Chondrocyte (in vitro differentiated cells): ENCODE results near the gene DDI2. TPM values are rescaled to one million over a fixed set of nuclear protein-coding genes. Genes with fewer than 3 reads are reported as not detected.
"Not testable (repeated sequence)": the region's sequence is repeated elsewhere in the genome, so short reads cannot be mapped to it uniquely, and the experiment has no call there.

Experiments
- DNase-seq: peaks from one replicate; pipeline ENCODE4 v3.0.0; 2021; ENCODE audit warnings: mixed read lengths, low spot score
- H3K27ac Mint-ChIP-seq: one replicate; pipeline ENCODE4 v1.8.0; 2021; ENCODE audit warnings: mild to moderate bottlenecking, moderate library complexity, mixed read lengths; ENCODE audit not compliant: unreplicated experiment
- H3K27me3 Mint-ChIP-seq: 2 replicates; pipeline ENCODE4 v1.8.0; 2021; ENCODE audit warnings: low read depth, mixed read lengths
- H3K36me3 Mint-ChIP-seq: 2 replicates; pipeline ENCODE4 v1.8.0; 2021; ENCODE audit warnings: low read depth, mixed read lengths
- H3K4me1 Mint-ChIP-seq: 2 replicates; pipeline ENCODE4 v1.8.0; 2021; ENCODE audit warnings: low read depth, mild to moderate bottlenecking, mixed read lengths
- H3K4me3 Mint-ChIP-seq: one replicate; pipeline ENCODE4 v1.8.0; 2021; ENCODE audit warnings: mild to moderate bottlenecking, moderate library complexity, mixed read lengths; ENCODE audit not compliant: unreplicated experiment
- H3K9me3 Mint-ChIP-seq: 2 replicates; pipeline ENCODE4 v1.8.0; 2021; ENCODE audit warnings: low read depth, mixed read lengths
- CTCF ChIP-seq: fragments of 200-600 bp; sonication (generic); IDR thresholded peaks from 2 replicates; pipeline ENCODE4 v1.5.0; 2021; ENCODE audit warnings: antibody characterized with exemption, mild to moderate bottlenecking, moderate library complexity
- total RNA-seq: library from RNA; stranded (reverse); gene quantifications from 3 replicates; pipeline ENCODE4 v1.2.1, GENCODE V29; 2021

The DDI2 gene
- total RNA-seq, 1 donor from 2014 or later, result 20.0 TPM

DNA sequence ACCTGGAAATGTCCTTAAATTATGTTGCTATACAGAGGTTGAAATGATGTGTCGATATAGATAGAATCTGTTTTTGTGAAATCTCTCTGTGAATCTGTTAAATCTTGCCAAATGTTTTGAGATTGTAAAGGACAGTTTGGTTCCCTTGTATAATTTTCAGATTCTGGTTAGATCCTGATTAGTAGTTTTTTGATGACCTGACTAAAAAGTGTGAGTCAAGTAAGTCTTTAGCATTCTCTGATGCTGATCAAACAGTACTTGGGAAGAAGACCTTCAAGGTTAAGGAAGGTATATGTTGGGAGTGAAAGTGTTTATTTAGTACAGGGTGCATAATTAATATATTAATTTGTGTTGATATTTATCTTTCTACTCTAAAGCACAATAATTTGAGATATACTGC is 32.7 kb downstream of the DDI2 start:
- peaks cover 23% of the 10 kb centered on the region for H3K36me3 Mint-ChIP-seq
- H3K4me3 Mint-ChIP-seq, result no peak overlapping the region
- H3K27ac Mint-ChIP-seq, result no peak overlapping the region
- no peak for DNase-seq
- H3K4me1 Mint-ChIP-seq, result no peaks in the 10 kb centered on the region
- H3K27me3 Mint-ChIP-seq, result no peaks in the 10 kb centered on the region
- TF ChIP-seq CTCF, result no peak
- H3K9me3 Mint-ChIP-seq, result no peaks in the 10 kb centered on the region

DNA sequence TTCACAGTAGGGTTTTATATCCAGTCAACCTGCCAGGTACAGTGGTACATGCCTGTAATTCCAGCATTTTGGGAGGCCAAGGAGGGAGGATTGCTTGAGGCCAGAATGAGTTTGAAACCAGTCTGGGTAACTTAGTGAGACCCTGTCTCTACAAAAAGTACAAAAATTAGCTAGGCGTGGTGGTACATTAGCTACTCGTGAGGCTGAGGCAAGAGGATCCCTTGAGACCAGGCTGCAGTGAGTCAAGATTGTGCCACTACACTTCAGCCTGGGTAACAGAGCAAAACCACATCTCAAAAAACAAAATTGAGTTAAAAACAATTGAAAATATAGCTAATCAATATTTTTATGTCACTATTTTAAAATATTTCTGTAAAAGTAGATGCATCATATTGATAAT is 33.2 kb downstream of the DDI2 start:
- Mint-ChIP-seq H3K36me3 (peaks cover 18% of the 10 kb centered on the region), H3K4me1 (no peaks in the 10 kb centered on the region)
- no peak for TF ChIP-seq CTCF

DNA sequence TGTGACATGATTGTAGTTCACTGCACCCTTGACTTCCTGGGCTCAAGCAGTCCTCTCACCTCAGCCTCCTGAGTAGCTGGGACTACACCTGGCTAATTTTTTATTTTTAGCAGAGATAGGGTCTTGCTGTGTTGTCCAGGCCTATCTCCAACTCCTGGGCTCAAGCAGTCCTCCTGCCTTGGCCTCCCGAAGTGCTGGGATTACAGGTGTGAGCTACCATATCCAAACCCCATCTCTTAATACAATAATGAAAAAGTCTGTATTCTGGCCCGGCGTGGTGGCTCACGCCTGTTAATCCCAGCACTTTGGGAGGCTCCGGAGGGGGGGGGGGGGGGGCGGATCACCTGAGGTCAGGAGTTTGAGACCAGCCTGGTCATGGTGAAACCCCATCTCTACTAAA is 34.9 kb downstream of the DDI2 start:
- not testable (repeated sequence) for H3K4me1 Mint-ChIP-seq, H3K27ac Mint-ChIP-seq, H3K27me3 Mint-ChIP-seq, DNase-seq, H3K9me3 Mint-ChIP-seq, H3K4me3 Mint-ChIP-seq
- H3K36me3 Mint-ChIP-seq, result peaks cover 20% of the 10 kb centered on the region

More for the DNA sequence above, 33.2 kb downstream of the DDI2 start:
- no peaks in the 10 kb centered on the region for H3K9me3 Mint-ChIP-seq
- no peak overlapping the region for H3K27ac Mint-ChIP-seq
- no peaks in the 10 kb centered on the region for H3K27me3 Mint-ChIP-seq
- no peak for DNase-seq
- H3K4me3 Mint-ChIP-seq, result no peak overlapping the region

DNA sequence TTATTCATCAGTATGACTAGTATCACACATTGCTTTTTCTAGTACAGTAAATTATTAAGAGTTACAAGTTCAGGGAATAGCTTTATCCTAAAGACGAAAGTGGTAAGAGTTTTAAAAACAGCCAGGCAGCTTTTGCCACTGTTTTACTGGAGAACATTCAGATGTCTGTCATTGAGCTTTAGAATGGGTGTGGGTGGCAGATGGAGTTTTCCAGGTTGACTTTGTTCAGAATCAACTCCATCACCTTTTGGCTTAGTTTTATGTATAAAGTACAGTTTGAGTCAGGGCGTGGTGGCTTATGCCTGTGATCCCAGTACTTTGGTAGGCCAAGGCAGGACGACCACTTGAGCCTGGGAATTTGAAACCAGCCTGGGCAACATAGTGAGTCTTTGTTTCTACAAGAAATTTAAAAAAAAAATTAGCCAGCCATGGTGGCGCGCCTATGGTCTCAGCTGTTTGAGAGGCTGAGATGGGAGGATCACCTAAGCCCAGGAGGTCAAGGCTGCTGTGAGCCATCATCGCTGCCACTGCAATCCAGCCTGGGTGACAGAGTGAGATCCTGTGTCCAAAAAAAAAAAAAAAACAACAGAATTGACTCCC is 36.9 kb downstream of the DDI2 start:
- DNase-seq, result no peak
- Mint-ChIP-seq H3K9me3 (no peaks in the 10 kb centered on the region), H3K27me3 (no peaks in the 10 kb centered on the region), H3K4me1 (no peaks in the 10 kb centered on the region), H3K36me3 (peaks cover 17% of the 10 kb centered on the region), H3K27ac (no peak overlapping the region), H3K4me3 (no peak overlapping the region)
- TF ChIP-seq CTCF, result no peak

GRCh38 chr1:15656464-15656863 is 39.2 kb downstream of the DDI2 start:
- no peak overlapping the region for H3K4me3 Mint-ChIP-seq
- TF ChIP-seq CTCF, result no peak
- no peak overlapping the region for H3K27ac Mint-ChIP-seq
- no peaks in the 10 kb centered on the region for H3K9me3 Mint-ChIP-seq
- H3K36me3 Mint-ChIP-seq, result peaks cover 32% of the 10 kb centered on the region
- H3K27me3 Mint-ChIP-seq, result no peaks in the 10 kb centered on the region
- no peaks in the 10 kb centered on the region for H3K4me1 Mint-ChIP-seq
- DNase-seq, result no peak

DNA sequence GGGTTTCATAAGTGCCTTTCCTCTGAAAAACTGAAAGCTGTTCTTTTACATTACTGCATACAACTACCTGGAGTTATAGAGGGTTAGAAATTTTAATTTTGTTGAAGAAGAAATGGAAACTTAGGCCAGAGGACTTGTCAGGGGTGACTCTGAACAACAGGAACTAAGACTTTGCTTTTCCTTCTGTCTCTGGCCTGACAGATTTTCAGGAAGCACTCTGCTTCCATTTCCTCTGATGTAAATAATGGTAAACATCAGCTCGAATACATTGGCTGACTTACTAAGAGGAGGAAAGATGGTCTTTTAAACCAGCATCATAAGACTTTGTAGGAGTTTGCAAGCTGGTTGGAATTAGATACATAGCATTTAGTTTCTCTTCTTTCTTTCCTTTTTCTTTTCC is 39.8 kb downstream of the DDI2 start:
- Mint-ChIP-seq H3K27me3 (no peaks in the 10 kb centered on the region), H3K27ac (no peak overlapping the region), H3K9me3 (no peaks in the 10 kb centered on the region), H3K4me3 (no peak overlapping the region), H3K36me3 (peaks cover 32% of the 10 kb centered on the region), H3K4me1 (no peaks in the 10 kb centered on the region)
- no peak for TF ChIP-seq CTCF
- DNase-seq, result no peak
